Measurements from ENCODE around the gene AASS.
"Not testable (repeated sequence)": the region's sequence is repeated elsewhere in the genome, so short reads cannot be mapped to it uniquely, and the experiment has no call there.

AASS gene

DNA sequence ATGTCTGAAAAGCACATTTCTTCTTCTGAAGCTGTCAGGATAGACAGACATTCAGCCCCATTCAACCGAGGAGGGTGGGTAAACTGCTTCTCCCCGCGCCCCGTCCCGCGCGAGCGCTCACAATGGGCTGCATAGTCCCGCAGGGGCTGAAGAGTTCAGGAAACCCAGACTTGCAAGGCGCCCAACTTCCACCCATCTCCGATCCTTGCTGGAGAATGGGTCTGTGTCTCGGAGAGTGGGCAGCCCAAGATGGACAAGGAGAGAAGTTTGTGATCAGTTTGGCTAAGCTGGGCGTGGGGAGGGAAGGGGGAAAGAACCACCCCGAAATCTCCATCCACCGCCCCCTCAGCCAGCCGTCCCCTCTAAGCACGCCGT is 686 bp downstream of the AASS start:
- H3K36me3 ChIP-seq (ENCODE audit: control insufficient read depth, insufficient read depth, low read length): no peaks in the 10 kb centered on the region
- peak overlapping the region; percentile 56 for H3K9ac ChIP-seq (ENCODE audit: low read length)
- no peaks in the 10 kb centered on the region for H3K9me3 ChIP-seq (ENCODE audit: control insufficient read depth, low read length)
- H3K27me3 ChIP-seq (ENCODE audit: control insufficient read depth, insufficient read depth, low read length): peaks cover 7% of the 10 kb centered on the region
- no peaks in the 10 kb centered on the region for H3K4me1 ChIP-seq (ENCODE audit: control insufficient read depth, insufficient read depth, low read length)
- peak overlapping the region; percentile 69 for H3K4me3 ChIP-seq (ENCODE audit: low read length)

DNA sequence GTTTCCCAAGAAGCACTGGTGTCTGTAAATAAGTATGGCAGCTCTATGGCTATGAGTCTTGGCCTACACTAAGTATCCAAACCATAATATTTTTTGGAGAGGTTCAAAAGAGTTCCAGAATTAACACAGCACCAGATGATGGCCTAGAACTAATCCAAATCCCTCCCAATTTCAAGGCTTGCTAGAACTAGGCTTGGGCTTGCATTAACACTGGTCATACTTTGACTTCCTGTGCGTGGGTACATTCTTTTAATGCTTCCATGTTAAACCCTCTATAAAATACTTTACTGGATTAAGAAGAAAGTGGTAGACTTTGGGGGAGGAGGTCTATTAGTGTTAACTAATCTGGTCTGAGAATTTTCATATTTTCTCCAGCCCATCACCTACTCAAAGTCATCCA is 3.1 kb downstream of the AASS start:
- H3K4me3 ChIP-seq (ENCODE audit: low read length): no peak overlapping the region
- no peaks in the 10 kb centered on the region for H3K9me3 ChIP-seq (ENCODE audit: control insufficient read depth, low read length)
- peaks cover 7% of the 10 kb centered on the region for H3K27me3 ChIP-seq (ENCODE audit: control insufficient read depth, insufficient read depth, low read length)
- H3K9ac ChIP-seq (ENCODE audit: low read length): no peak overlapping the region
- H3K36me3 ChIP-seq (ENCODE audit: control insufficient read depth, insufficient read depth, low read length): no peaks in the 10 kb centered on the region
- no peaks in the 10 kb centered on the region for H3K4me1 ChIP-seq (ENCODE audit: control insufficient read depth, insufficient read depth, low read length)

DNA sequence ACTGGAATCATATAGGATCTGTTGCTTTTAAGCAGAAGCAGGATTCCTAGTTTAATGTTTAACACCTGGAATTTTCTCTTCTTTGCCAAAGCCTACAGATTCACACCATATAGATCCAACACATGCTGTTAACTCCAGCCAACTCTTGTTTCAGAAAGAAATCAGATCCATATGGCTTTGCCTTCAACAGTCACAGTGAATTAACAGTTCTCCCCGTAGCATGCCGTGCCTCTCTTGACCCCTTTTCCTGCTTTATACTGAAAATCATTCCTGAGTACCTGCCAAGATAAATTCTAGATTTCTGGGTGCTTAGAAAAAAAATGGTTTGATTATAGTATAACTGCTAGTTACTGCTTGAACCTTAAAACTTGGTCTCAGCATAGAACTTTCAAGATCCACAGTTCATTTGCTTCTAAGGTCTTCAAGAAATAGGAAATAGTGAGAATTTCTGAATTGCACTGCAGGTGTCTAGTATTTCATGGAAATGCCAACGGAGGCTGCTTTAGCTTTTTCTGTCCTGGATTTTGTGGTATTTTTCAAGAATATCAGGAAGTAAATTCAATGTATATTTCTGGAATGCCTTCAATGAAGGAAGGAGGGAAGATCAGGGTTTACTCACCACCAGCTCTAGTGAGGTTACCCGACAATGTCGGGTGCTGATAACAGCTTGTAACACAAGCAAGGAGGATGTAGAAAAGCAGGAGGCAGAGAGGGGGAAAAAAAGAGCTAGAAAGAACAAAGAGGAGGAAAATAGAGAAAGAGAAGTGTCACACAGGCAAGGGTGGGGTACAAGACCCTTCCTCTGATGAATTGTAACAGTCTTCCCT is 6.6 kb downstream of the AASS start:
- Histone ChIP-seq H3K4me1 (ENCODE audit: control insufficient read depth, insufficient read depth, low read length) (no peaks in the 10 kb centered on the region), H3K9me3 (ENCODE audit: control insufficient read depth, low read length) (no peaks in the 10 kb centered on the region), H3K36me3 (ENCODE audit: control insufficient read depth, insufficient read depth, low read length) (no peaks in the 10 kb centered on the region), H3K4me3 (ENCODE audit: low read length) (peak overlapping the region; percentile 0), H3K27me3 (ENCODE audit: control insufficient read depth, insufficient read depth, low read length) (no peaks in the 10 kb centered on the region), H3K9ac (ENCODE audit: low read length) (peak overlapping the region; percentile 15)

DNA sequence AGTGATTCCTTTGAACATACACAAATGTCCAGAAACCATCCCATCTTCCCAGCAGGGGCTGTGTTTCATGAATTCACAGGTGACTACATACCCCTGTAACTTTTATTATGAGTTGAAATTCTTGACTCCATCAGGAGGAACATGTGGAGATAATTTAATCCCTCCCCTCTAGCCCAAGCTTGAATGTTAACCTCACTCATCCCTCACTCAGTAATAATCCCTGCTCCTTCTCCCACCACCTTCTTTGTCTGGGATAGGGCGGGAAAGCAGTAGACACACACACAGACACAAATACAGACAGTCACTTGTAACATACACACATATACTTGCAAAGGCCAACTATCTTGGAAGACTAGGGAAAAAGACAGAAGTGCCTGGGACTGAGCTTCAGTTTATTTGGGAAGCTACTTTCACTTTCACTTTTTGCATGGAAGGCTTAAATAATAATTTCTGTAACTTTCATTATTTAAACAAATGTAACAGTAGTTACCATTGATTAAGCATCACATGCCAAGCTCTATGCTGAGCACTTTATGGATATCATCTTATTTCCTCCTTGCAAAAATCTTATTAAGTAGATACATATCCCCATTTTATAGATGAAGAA is 7.3 kb downstream of the AASS start:
- Histone ChIP-seq H3K4me1 (ENCODE audit: control insufficient read depth, insufficient read depth, low read length) (no peaks in the 10 kb centered on the region), H3K9ac (ENCODE audit: low read length) (no peak overlapping the region), H3K9me3 (ENCODE audit: control insufficient read depth, low read length) (no peaks in the 10 kb centered on the region), H3K4me3 (ENCODE audit: low read length) (peak overlapping the region; percentile 40), H3K27me3 (ENCODE audit: control insufficient read depth, insufficient read depth, low read length) (no peaks in the 10 kb centered on the region), H3K36me3 (ENCODE audit: control insufficient read depth, insufficient read depth, low read length) (no peaks in the 10 kb centered on the region)

DNA sequence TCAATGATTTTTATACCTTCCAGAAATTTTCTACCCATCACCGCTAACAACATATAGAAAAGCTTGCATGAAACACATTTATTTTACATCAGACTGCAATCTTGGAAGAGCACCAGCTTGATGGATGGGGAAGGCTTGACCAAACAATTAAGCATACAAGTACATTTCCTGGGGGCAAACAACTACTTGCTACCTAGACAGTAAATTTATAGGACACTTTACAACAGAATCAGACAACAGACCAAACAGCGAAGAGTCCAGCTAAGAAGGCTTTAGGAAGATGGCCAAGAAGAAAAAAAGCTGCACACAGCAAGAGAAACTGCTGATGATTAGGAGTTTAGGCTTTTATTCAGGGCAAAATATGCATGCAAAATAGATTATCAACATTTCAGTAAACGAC is 8.0 kb downstream of the AASS start:
- no peaks in the 10 kb centered on the region for H3K36me3 ChIP-seq (ENCODE audit: control insufficient read depth, insufficient read depth, low read length)
- H3K9me3 ChIP-seq (ENCODE audit: control insufficient read depth, low read length): no peaks in the 10 kb centered on the region
- H3K9ac ChIP-seq (ENCODE audit: low read length): no peak overlapping the region
- no peaks in the 10 kb centered on the region for H3K27me3 ChIP-seq (ENCODE audit: control insufficient read depth, insufficient read depth, low read length)
- H3K4me1 ChIP-seq (ENCODE audit: control insufficient read depth, insufficient read depth, low read length): no peaks in the 10 kb centered on the region
- no peak overlapping the region for H3K4me3 ChIP-seq (ENCODE audit: low read length)

DNA sequence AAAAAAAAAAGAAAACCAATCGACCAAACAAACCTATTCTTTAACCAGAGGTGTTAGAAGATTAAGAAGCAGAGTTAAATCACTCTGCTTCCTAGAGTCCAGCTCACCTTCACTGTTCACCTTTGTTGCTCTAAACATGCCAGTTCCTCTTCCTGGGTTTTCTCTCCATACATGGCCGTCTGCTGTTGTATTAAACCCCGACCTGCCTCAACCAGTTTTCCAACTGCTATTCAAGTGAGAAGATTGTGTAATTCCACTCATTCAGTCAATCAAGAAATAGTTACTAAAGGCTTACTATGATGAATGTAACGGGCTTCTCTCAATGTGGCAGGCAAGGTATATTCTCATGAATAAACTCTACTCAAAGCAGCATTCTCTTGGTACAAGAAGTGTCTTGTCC is 8.8 kb downstream of the AASS start:
- no peaks in the 10 kb centered on the region for H3K27me3 ChIP-seq (ENCODE audit: control insufficient read depth, insufficient read depth, low read length)
- H3K9ac ChIP-seq (ENCODE audit: low read length): no peak overlapping the region
- no peaks in the 10 kb centered on the region for H3K9me3 ChIP-seq (ENCODE audit: control insufficient read depth, low read length)
- H3K4me3 ChIP-seq (ENCODE audit: low read length): no peak overlapping the region
- no peaks in the 10 kb centered on the region for H3K36me3 ChIP-seq (ENCODE audit: control insufficient read depth, insufficient read depth, low read length)
- H3K4me1 ChIP-seq (ENCODE audit: control insufficient read depth, insufficient read depth, low read length): no peaks in the 10 kb centered on the region

DNA sequence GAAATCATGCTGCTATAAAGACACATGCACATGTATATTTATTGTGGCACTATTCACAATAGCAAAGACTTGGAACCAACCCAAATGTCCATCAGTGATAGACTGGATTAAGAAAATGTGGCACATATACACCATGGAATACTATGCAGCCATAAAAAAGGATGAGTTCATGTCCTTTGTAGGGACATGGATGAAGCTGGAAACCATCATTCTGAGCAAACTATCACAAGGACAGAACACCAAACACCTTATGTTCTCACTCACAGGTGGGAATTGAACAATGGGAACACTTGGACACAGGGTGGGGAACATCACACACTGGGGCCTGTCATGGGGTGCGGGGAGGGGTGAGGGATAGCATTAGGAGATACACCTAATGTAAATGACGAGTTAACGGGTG is 9.3 kb downstream of the AASS start:
- not testable (repeated sequence) for H3K9me3 ChIP-seq (ENCODE audit: control insufficient read depth, low read length); H3K9ac ChIP-seq (ENCODE audit: low read length); H3K4me1 ChIP-seq (ENCODE audit: control insufficient read depth, insufficient read depth, low read length); H3K27me3 ChIP-seq (ENCODE audit: control insufficient read depth, insufficient read depth, low read length); H3K4me3 ChIP-seq (ENCODE audit: low read length); H3K36me3 ChIP-seq (ENCODE audit: control insufficient read depth, insufficient read depth, low read length)

DNA sequence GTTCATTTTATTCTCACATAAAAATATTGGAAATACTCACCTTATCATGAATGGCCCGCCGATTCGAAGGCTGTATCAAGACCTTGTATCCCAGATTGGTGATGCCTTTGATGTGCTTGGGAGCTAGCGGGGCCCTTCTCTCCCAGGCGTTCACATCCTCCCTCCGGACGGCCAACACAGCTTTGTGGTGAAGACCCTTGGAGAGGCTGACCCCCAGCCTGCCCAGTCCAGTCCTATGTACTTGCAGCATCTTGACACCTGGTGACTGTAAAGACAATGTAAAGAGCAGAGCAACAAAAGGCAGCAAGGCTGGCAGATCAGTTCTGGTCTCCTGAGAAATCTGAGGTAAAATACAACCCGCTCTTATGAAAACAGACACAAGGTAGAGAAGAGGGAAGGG is 10.6 kb downstream of the AASS start:
- Histone ChIP-seq H3K27me3 (ENCODE audit: control insufficient read depth, insufficient read depth, low read length) (no peaks in the 10 kb centered on the region), H3K36me3 (ENCODE audit: control insufficient read depth, insufficient read depth, low read length) (no peaks in the 10 kb centered on the region), H3K9ac (ENCODE audit: low read length) (no peak overlapping the region), H3K4me3 (ENCODE audit: low read length) (no peak overlapping the region), H3K9me3 (ENCODE audit: control insufficient read depth, low read length) (no peaks in the 10 kb centered on the region), H3K4me1 (ENCODE audit: control insufficient read depth, insufficient read depth, low read length) (no peaks in the 10 kb centered on the region)

DNA sequence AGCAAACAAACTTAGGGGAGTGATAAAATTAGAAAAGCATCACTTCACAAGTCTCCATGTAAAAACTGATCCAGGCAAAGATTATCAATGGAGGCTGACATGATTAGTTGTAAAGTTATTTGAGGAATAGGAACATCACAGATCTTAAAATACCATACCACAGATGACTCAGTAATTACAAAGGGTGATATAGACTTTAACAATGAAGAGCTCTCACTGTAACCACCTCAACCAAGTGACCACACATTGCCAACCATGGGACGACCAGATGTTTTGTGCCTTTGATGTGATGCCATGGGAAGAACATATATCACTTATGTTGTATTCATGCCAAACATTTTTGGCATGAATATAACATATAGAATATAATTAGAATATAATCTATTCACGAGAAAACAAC is 11.7 kb downstream of the AASS start:
- Histone ChIP-seq H3K4me1 (ENCODE audit: control insufficient read depth, insufficient read depth, low read length) (no peaks in the 10 kb centered on the region), H3K27me3 (ENCODE audit: control insufficient read depth, insufficient read depth, low read length) (no peaks in the 10 kb centered on the region), H3K9me3 (ENCODE audit: control insufficient read depth, low read length) (no peaks in the 10 kb centered on the region), H3K36me3 (ENCODE audit: control insufficient read depth, insufficient read depth, low read length) (no peaks in the 10 kb centered on the region), H3K4me3 (ENCODE audit: low read length) (no peak overlapping the region), H3K9ac (ENCODE audit: low read length) (no peak overlapping the region)

DNA sequence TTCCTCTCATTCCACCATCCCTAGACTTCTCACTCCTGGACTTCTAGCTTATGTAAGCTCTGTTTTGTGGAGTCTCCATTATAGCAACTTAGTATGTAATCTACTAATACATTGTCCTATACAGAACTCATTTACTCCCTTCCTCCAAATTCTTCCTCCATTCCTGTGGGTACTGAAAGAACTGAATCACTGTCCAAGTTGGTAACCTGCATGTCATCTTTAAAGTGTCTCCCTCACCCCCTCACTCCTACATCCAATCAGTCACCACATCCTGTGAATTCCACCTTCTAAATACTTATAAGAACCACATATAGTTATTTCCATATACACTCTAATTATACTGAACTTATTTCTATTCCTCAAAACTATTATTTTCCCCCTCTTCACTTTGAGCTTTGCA is 20.3 kb downstream of the AASS start:
- H3K4me1 ChIP-seq (ENCODE audit: control insufficient read depth, insufficient read depth, low read length): no peaks in the 10 kb centered on the region
- no peaks in the 10 kb centered on the region for H3K9me3 ChIP-seq (ENCODE audit: control insufficient read depth, low read length)
- H3K27me3 ChIP-seq (ENCODE audit: control insufficient read depth, insufficient read depth, low read length): no peaks in the 10 kb centered on the region
- no peak overlapping the region for H3K9ac ChIP-seq (ENCODE audit: low read length)
- H3K4me3 ChIP-seq (ENCODE audit: low read length): no peak overlapping the region
- H3K36me3 ChIP-seq (ENCODE audit: control insufficient read depth, insufficient read depth, low read length): no peaks in the 10 kb centered on the region

DNA sequence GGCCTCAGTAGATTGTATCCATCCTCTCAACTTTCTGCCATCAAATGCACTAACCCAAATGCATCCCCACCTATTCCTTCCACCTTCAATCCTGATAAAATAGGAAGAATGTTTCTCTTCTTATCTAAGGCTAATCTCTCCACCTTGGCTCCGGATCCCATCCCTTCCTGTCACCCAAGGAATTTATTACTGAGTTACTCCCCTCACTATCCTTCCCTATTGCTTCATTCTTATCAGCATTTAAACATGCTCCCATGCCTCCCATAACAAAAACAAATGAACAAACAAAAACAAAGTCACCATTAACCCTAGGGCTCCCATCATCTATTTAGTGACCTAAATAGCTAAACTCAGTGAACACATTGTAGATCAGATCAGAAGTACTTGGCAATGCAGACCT is 25.3 kb downstream of the AASS start:
- Histone ChIP-seq H3K27me3 (ENCODE audit: control insufficient read depth, insufficient read depth, low read length) (no peaks in the 10 kb centered on the region), H3K4me3 (ENCODE audit: low read length) (no peak overlapping the region), H3K9me3 (ENCODE audit: control insufficient read depth, low read length) (no peaks in the 10 kb centered on the region), H3K9ac (ENCODE audit: low read length) (no peak overlapping the region), H3K36me3 (ENCODE audit: control insufficient read depth, insufficient read depth, low read length) (no peaks in the 10 kb centered on the region), H3K4me1 (ENCODE audit: control insufficient read depth, insufficient read depth, low read length) (no peaks in the 10 kb centered on the region)

DNA sequence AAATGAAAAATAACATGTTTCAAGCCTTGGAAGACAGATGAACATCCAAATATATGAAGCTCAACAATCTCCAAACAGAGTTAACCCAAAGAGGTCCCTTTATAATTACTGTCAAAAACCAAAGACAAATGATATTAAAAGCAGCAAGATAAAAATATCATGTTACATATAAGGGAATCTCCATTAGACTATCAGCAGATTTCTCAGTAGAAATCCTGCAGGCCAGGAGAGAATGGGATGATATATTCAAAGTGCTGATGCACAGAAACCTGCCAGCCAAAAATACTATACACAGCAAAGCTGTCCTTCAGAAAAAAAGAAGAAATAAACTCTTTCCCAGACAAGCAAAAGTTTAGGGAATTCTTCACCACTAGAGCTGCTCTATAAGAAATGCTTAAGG is 41.0 kb downstream of the AASS start:
- Histone ChIP-seq H3K9me3 (ENCODE audit: control insufficient read depth, low read length) (no peaks in the 10 kb centered on the region), H3K9ac (ENCODE audit: low read length) (no peak overlapping the region), H3K27me3 (ENCODE audit: control insufficient read depth, insufficient read depth, low read length) (no peaks in the 10 kb centered on the region), H3K4me3 (ENCODE audit: low read length) (no peak overlapping the region), H3K36me3 (ENCODE audit: control insufficient read depth, insufficient read depth, low read length) (no peaks in the 10 kb centered on the region), H3K4me1 (ENCODE audit: control insufficient read depth, insufficient read depth, low read length) (no peaks in the 10 kb centered on the region)
